Measurements from ENCODE around the gene RBM15B.
A peak's percentile ranks its signal among the peaks of the same experiment; 100 is the strongest.
"Not testable (repeated sequence)": the region's sequence is repeated elsewhere in the genome, so short reads cannot be mapped to it uniquely, and the experiment has no call there.

Gene RBM15B

DNA sequence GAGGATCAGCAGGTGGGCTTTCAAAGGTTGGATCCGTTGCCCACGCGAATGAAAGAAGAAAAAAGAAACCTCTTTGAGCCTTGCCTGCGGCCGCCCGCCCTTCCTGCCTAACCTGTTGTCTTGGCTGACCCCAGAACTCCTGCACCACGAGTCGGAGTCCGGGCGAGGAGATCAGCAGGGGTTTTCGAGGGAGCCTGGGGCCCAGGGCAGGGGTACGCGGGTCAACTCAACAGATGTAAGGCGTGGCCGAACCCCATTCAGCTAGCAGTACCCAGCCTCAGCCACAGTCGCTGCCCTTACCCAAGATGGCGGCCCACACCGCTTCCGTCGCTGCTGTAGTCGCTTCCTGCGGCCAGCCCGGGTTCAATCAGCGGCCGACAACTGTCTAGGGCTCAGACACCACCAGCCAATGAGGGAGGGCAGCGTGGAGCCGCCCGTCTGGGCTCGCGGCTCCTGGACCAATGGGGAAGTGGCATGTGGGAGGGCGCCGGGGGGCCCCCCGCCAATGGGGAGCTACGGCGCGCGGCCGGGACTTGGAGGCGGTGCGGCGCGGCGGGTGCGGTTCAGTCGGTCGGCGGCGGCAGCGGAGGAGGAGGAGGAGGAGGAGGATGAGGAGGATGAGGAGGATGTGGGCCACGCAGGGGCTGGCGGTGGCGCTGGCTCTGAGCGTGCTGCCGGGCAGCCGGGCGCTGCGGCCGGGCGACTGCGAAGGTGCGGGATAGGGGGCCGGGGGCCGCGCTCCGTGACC, 6.2 kb upstream of the RBM15B start, which contains the start of gene MANF:
Gene MANF, plus strand, starts transcription at position 566 of the 748 bp plus-strand sequence. Its CDS starts 52 bp downstream, at position 618.
- TF ChIP-seq, protein P1, sequence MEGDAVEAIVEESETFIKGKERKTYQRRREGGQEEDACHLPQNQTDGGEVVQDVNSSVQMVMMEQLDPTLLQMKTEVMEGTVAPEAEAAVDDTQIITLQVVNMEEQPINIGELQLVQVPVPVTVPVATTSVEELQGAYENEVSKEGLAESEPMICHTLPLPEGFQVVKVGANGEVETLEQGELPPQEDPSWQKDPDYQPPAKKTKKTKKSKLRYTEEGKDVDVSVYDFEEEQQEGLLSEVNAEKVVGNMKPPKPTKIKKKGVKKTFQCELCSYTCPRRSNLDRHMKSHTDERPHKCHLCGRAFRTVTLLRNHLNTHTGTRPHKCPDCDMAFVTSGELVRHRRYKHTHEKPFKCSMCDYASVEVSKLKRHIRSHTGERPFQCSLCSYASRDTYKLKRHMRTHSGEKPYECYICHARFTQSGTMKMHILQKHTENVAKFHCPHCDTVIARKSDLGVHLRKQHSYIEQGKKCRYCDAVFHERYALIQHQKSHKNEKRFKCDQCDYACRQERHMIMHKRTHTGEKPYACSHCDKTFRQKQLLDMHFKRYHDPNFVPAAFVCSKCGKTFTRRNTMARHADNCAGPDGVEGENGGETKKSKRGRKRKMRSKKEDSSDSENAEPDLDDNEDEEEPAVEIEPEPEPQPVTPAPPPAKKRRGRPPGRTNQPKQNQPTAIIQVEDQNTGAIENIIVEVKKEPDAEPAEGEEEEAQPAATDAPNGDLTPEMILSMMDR (IDR thresholded peaks at IDR 0.05; ENCODE audit: low read depth, low read length), result no peak
- peak; percentile 94 for DNase-seq (ENCODE audit: extremely low read depth, low read depth)

DNA sequence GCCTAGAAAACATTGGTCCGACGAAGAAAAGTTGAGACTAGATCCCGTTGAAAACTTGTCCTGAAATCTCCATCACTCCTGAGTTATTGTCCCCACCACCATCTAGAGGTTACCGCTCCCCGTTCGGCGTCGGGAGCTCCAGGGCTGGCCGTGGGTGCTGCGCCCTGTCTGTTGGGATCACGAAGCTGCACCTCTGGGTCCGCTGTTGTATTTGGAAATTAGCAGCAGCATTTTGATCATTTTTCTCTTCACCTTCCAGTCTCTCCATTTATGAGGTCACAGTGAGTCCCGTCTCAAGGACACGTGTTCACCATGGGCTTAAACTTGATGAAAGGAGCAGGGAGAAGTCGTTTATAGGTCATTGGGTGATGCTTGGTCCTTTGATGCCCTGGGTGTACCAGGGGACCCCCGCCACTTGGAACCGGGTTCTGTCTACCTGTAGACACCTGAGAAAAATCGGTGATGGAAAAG, 5.4 kb upstream of the RBM15B start:
- TF ChIP-seq, protein P1 (IDR thresholded peaks at IDR 0.05; ENCODE audit: low read depth, low read length), result no peak
- DNase-seq (ENCODE audit: extremely low read depth, low read depth), result no peak

DNA sequence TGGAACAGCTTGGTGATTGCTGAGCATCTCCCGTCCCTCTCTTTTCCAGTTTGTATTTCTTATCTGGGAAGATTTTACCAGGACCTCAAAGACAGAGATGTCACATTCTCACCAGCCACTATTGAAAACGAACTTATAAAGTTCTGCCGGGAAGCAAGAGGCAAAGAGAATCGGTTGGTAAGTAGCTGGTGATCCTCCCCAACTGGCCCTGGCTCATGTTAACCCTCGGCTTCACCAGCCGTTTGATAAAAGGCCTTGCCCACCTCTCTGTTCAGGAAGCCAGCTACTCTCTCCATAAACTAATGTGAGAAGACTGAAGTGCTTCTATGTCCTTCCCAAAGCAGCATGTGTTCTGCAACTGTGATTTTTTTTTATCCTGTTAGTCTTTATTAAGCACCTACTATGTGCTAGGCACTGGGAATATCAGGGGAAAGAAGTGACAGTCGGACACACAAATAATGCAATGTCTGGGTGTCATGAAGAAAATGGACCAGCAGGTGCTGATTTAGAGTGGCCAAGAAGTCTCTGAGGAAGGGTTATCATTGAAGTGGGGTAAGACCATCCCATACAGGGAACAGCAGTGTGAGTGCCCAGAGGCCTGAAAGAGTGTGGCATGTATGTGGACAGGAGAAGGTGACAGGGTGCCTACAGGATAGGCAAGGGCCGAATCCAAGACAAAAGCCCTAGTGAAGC, 4.8 kb upstream of the RBM15B start:
- no peak for DNase-seq (ENCODE audit: extremely low read depth, low read depth)
- TF ChIP-seq, protein P1 (IDR thresholded peaks at IDR 0.05; ENCODE audit: low read depth, low read length), result no peak

DNA sequence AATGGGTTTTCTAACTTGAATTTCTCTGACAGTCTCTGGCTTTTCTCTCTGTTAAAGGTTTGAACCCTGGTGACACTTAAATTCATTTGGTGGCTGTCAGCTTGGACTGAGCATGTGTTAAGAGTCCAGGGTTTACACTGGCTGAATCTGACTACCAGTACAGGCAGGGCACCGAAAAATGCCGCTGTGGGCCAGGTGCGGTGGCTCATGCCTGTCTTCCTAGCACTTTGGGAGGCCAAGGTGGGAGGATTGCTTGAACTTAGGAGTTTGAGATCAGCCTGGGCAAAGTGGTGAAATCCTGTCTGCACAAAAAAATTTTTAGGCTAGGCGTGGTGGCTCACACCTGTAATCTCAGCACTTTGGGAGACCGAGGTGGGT, 4.2 kb upstream of the RBM15B start:
- no peak for DNase-seq (ENCODE audit: extremely low read depth, low read depth)
- TF ChIP-seq, protein P1 (IDR thresholded peaks at IDR 0.05; ENCODE audit: low read depth, low read length), result no peak

DNA sequence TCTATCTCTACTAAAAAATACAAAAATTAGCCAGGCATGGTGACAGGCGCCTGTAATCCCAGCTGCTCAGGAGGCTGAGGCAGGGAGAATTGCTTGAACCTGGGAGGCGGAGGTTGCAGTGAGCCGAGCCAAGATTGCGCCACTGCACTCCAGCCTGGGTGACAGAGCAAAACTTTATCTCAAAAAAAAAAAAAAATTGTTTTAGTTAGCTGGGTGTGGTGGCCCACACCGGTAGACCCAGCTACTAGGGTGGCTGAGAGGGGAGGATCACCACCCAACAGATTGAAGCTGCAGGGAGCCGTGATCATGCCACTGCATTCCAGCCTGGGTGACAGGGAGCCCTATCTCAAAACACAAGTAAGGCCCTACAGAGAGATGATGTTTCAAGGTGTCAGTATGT, 3.8 kb upstream of the RBM15B start:
- not testable (repeated sequence) for DNase-seq (ENCODE audit: extremely low read depth, low read depth)

DNA sequence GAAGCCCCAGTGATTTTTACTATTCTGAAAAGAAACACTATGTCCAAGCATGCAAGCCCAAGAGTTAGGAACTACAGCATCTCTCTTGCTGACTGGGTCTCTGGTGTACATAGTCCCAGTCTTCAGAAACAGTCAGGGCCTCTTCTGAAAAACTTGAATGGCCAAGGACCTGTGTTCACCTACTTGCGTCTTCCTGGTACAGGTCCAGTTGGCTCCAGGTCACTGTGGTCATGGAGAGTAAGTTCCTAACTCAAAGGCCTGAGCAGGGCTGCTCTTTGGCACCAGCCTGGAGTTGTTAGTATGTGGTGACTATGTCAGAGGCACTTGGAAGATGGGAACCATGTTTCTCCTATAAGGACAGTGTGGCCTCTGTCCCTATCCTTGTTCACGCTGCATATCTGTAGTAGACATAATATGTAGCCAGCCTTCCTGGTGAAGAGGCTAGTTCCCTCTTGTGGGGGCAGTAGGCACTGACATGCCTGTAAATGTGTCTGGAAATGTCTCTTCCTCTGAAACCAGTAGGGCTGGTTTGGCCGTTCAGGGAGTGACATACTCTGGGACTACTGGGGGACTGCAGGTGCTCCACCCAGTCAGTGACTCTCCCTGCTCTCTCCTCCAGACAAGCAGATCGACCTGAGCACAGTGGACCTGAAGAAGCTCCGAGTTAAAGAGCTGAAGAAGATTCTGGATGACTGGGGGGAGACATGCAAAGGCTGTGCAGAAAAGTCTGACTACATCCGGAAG, 2.6 kb upstream of the RBM15B start:
- TF ChIP-seq, protein P1 (IDR thresholded peaks at IDR 0.05; ENCODE audit: low read depth, low read length), result peak; percentile 11
- DNase-seq (ENCODE audit: extremely low read depth, low read depth), result no peak

DNA sequence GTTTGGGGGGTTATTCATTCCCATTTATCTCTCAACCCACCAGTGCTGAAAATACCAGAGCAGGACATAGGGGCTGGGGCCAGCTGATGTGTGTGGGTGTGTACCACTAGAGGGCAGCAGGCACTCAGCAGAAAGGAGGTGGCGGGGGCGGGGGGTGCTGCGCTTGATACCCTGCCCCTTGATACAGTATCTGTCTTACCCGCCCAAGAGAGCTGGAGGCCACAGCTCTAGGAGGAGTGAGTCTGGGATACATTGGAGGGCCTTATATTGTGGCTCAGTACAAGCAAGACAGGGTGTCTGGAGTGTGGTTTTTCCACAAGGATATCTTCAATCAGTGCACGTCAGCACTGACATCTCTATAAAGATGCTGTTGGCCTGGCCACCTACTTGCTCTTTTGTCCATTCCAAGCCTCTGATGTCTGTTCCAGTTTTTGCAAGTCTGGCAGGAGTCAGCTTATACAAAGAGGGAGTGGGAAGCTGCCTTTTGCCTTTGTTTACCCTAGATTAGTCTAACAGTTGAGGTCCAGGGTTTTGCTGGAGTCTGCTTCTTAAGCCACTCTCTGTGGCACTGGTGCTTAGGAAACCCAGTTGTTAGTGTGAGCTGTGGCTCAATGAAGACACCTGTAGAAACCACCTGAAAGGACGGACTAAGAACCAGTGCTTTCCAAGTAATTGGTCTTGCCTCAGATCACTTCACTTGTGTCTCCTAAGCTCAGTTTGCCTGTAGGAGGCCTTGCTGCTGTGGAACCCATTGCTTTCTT, 1.5 kb upstream of the RBM15B start:
- DNase-seq (ENCODE audit: extremely low read depth, low read depth), result no peak

More for the DNA sequence above, 1.5 kb upstream of the RBM15B start:
- TF ChIP-seq, protein P1 (IDR thresholded peaks at IDR 0.05; ENCODE audit: low read depth, low read length), result peak; percentile 85

Data from AG09319 (cell line).